ENCODE data around the gene CCDC54. TPM values are rescaled to one million over a fixed set of nuclear protein-coding genes. Genes with fewer than 3 reads are reported as not detected.
A peak's percentile ranks its signal among the peaks of the same experiment; 100 is the strongest.

CCDC54 gene
- total RNA-seq, 6 experiments from 2014 or later, result not detected

DNA sequence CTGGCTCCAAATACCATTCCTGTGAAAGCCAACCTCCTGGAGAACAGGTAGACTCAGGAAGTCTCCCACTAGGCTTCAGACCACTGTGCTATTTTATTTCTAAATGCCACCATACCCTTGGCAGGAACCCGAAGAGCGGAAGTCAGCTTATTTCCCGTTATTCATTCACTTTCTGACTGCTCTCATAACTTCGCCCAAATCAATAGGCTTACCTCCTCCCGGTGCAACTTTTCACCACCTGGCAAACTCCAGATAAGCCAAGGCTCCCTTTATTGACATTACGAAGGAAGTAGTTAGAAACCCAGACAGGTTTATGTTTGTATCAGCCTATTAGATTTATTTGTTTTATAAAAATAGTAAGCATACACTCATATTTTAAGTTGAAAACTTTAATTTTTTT lies 3.3 kb upstream of the CCDC54 start:
- peaks cover 22% of the 10 kb centered on the region for H3K4me1 Mint-ChIP-seq (ENCODE audit: low read depth)
- H3K36me3 Mint-ChIP-seq (ENCODE audit: low read depth), result no peaks in the 10 kb centered on the region
- H3K27me3 Mint-ChIP-seq (ENCODE audit: insufficient read depth), result no peaks in the 10 kb centered on the region; the same call in none of the 2 replicates
- TF ChIP-seq, protein P1, sequence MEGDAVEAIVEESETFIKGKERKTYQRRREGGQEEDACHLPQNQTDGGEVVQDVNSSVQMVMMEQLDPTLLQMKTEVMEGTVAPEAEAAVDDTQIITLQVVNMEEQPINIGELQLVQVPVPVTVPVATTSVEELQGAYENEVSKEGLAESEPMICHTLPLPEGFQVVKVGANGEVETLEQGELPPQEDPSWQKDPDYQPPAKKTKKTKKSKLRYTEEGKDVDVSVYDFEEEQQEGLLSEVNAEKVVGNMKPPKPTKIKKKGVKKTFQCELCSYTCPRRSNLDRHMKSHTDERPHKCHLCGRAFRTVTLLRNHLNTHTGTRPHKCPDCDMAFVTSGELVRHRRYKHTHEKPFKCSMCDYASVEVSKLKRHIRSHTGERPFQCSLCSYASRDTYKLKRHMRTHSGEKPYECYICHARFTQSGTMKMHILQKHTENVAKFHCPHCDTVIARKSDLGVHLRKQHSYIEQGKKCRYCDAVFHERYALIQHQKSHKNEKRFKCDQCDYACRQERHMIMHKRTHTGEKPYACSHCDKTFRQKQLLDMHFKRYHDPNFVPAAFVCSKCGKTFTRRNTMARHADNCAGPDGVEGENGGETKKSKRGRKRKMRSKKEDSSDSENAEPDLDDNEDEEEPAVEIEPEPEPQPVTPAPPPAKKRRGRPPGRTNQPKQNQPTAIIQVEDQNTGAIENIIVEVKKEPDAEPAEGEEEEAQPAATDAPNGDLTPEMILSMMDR (IDR thresholded peaks at IDR 0.05), result no peak
- no peaks in the 10 kb centered on the region for H3K9me3 Mint-ChIP-seq
- no peak overlapping the region for H3K4me3 Mint-ChIP-seq
- DNase-seq, result no peak
- H3K27ac Mint-ChIP-seq, result no peak overlapping the region

DNA sequence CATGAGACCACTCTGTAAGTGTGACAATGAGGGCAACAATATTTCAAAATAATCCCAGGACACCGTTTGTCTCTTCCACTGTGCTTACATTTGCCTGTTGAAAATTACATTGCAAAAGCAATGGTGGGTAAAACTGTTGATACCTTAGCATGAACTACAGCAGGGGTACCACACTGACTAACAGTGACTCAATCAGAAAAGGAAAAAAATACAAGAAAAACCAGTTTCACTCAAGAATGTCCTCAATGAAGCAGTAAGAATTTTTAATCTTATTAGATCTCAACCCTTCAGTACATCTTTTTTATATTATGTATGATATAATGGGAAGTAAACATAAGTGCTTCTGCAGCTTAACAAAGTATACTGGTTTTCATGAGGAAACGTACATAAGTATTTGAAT lies 1.6 kb upstream of the CCDC54 start:
- TF ChIP-seq, protein P1 (IDR thresholded peaks at IDR 0.05), result no peak
- Mint-ChIP-seq H3K27me3 (ENCODE audit: insufficient read depth) (no peaks in the 10 kb centered on the region; the same call in none of the 2 replicates), H3K4me3 (no peak overlapping the region), H3K9me3 (no peaks in the 10 kb centered on the region), H3K27ac (no peak overlapping the region), H3K4me1 (ENCODE audit: low read depth) (peaks cover 7% of the 10 kb centered on the region), H3K36me3 (ENCODE audit: low read depth) (no peaks in the 10 kb centered on the region)
- no peak for DNase-seq

DNA sequence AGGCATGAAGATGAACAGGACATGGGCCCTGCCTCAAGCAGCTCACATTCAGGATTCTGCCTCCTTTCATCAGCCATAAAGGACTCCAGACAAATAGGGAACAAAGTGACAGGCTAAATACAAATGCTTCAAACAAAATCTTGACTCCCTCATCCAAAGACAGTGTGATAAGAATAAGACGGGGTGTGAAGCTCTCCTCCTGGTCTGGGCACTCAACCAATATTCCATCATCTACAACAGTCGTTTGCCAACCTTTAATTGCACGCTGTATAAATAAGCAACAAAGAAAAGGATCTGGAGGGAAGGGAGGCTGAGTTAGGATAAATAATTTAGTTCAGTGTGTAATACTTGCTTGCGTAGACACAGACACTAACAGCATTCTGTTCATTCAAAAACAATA lies 5.4 kb downstream of the CCDC54 start:
- TF ChIP-seq, protein P1 (IDR thresholded peaks at IDR 0.05), result no peak
- H3K9me3 Mint-ChIP-seq, result no peaks in the 10 kb centered on the region
- H3K36me3 Mint-ChIP-seq (ENCODE audit: low read depth), result no peaks in the 10 kb centered on the region
- peaks cover 13% of the 10 kb centered on the region for H3K27me3 Mint-ChIP-seq (ENCODE audit: insufficient read depth)
- no peak overlapping the region for H3K4me3 Mint-ChIP-seq
- no peak for DNase-seq
- H3K27ac Mint-ChIP-seq, result no peak overlapping the region
- peaks cover 12% of the 10 kb centered on the region for H3K4me1 Mint-ChIP-seq (ENCODE audit: low read depth)

DNA sequence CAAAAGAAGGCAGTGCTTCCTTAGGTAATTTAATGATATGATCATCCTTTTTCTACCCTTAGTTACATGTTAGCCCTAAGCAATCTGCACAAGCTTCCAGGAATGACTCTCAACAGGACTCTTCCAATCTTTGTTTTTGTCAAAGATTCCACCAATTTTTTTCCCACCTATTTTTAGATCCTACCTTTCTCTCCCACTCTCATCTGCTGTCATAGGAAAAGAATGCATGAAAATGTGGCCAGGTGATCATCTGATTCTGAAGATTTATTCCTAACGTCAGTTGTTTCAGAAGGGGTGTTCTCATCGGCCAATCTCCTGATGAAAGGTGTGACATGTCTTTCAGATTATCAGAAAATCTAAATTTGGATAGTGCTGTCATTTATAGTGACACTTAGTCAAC lies 7.2 kb downstream of the CCDC54 start:
- TF ChIP-seq, protein P1 (IDR thresholded peaks at IDR 0.05), result no peak
- Mint-ChIP-seq H3K27ac (no peak overlapping the region), H3K4me3 (no peak overlapping the region), H3K27me3 (ENCODE audit: insufficient read depth) (peaks cover 13% of the 10 kb centered on the region), H3K36me3 (ENCODE audit: low read depth) (no peaks in the 10 kb centered on the region), H3K4me1 (ENCODE audit: low read depth) (peaks cover 14% of the 10 kb centered on the region), H3K9me3 (no peaks in the 10 kb centered on the region)
- no peak for DNase-seq

DNA sequence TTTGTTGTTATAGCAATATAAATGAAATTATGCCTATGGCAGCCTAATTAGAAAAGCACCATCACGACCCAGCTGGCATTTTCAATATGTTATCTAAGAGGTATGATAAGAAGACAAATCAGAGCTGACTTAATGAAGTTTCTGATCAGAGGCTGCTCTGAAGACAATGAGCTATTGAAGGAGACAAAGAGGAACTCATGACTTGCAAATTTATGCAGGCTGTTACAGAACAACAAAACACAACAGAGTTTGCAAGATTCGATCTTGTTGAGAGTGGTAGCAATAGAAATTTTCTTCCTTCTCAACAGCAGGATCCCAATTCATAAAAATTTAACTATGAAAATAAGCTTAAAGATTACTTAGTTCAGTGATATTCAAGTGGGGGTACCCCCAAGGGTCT lies 7.7 kb downstream of the CCDC54 start:
- Mint-ChIP-seq H3K27me3 (ENCODE audit: insufficient read depth) (peaks cover 13% of the 10 kb centered on the region), H3K4me1 (ENCODE audit: low read depth) (peaks cover 14% of the 10 kb centered on the region), H3K9me3 (no peaks in the 10 kb centered on the region), H3K36me3 (ENCODE audit: low read depth) (no peaks in the 10 kb centered on the region), H3K4me3 (no peak overlapping the region), H3K27ac (no peak overlapping the region)
- no peak for DNase-seq
- TF ChIP-seq, protein P1 (IDR thresholded peaks at IDR 0.05), result no peak

DNA sequence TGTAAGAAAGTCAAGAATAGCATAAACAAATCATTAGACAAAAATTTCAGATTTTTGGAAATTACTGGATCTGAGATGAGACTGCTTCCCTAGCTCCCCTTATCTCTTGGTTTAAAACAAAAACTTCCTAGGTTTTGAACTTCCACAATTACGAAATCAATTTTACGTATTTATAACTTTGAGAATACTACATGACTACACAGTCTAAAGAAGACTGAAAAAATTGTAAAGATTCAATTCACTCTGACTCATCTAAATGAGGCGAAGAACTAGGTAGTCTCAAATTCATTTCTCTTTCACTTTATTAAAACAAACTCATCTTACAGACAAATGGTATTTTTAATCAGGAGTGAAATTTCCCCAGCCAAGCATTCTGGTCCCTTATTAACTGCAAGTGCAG lies 10.3 kb downstream of the CCDC54 start:
- peaks cover 4% of the 10 kb centered on the region for H3K27me3 Mint-ChIP-seq (ENCODE audit: insufficient read depth)
- TF ChIP-seq, protein P1 (IDR thresholded peaks at IDR 0.05), result no peak
- H3K36me3 Mint-ChIP-seq (ENCODE audit: low read depth), result no peaks in the 10 kb centered on the region
- peaks cover 14% of the 10 kb centered on the region for H3K4me1 Mint-ChIP-seq (ENCODE audit: low read depth)
- no peaks in the 10 kb centered on the region for H3K9me3 Mint-ChIP-seq
- H3K4me3 Mint-ChIP-seq, result 0 out of 2 replicates have a peak overlapping the region, but pooled peaks have one; percentile 7
- no peak overlapping the region for H3K27ac Mint-ChIP-seq
- DNase-seq, result no peak

Data from HFFc6 (cell line).